CMK (cell line): ENCODE data around the gene NDUFB7.
"Not testable (repeated sequence)": the region's sequence is repeated elsewhere in the genome, so short reads cannot be mapped to it uniquely, and the experiment has no call there.

Experiments
- DNase-seq: peaks from one replicate; pipeline ENCODE4 v3.0.0-alpha.2; 2010; ENCODE audit warnings: low read depth

NDUFB7 gene

DNA sequence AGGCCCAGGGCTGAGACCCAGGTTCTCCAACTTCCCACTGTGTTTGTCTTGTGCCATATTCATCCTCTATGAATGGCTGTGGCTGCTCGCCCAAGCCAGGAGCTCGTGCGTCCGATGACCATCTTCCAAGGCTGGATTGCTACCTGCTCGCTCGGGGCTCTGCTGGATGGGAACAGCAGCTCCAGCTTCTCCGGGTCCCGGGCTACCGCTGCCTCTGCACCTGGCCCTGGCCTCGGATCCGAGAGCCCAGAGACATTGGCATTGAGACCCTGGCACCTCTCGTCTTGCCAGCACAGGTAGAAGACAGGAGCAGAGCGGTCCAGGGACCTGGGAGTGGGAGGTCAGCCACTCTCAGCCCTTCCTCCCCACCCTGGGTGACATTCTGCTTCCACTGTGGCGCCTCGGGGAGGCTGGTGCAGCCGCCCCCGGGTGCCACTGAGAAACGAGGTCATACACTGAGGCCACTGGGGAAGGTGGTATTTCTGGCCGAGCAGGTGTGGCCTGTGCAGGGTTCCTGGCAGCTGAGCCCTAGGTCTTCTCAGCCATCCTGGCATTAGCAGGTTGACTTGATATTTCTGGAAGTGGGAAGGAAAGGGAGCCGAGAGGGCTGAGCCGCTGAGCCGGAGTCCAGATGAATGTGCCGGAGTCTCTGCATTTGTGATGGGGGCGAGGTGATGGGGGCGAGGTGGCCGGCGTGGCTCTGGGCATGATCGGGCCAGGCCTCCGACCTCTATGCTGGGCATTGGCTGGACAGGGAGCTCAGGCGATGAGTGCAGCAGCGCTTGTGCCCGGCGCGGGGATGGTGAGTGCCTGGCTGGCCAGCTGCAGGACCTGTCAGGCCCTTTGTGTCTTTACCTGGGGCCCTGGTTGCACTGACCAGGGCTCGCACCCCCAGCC is 18.6 kb downstream of the NDUFB7 start:
- no peak for DNase-seq

DNA sequence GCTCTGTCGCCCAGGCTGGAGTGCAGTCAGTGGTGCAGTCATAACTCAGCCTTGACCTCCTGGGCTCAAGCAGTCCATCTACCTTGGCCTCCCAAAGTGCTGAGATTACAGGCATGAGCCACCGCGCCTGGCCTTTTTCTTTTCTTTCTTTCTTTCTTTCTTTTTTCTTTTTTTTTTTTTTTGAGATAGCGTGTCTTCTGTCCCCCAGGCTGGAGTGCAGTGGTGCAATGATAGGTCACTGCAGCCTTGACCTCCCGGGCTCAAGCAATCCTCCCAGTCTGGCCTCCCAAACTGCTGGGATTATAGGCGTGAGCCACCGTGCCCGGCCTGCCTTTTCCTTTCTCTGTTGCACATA is 19.9 kb downstream of the NDUFB7 start:
- DNase-seq = not testable (repeated sequence)

DNA sequence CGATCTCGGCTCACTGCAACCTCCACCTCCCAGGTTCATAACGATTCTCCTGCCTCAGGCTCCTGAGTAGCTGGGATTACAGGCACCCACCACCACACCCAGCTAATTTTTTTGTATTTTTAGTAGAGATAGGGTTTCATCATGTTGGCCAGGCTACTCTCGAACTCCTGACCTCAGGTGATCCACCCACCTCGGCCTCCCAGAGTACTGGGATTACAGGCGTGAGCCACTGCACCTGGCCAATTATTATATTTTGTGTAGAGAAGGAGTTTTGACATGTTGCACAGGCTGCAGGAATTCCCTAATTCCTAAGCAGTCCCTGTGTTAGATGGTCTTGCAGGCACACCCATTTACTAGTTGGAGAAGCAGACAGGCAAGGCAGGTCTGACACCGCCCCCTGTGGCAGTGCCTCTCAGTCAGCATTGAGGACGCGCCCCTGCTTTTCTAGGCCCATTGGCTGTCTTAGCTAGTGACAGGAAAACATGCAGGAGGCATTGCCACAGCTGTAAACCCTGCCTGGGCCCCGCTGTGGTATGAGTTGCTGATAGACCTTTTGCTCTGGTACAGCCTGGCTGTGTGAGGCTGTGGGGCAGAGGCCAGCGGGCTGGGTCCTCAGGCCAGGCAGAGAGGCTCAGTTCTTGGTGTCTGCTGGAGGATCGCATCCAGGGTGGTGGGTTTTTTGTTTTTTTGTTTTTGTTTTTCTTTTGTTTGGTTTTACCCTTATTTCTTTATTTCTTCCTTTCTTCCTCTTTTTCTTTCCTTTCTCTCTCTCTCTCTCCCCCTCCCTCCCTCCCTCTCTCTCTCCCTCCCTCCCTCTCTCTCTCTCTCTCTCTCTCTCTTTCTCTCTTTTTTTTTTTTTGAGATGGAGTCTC is 20.5 kb downstream of the NDUFB7 start:
- DNase-seq = peak; percentile 78

DNA sequence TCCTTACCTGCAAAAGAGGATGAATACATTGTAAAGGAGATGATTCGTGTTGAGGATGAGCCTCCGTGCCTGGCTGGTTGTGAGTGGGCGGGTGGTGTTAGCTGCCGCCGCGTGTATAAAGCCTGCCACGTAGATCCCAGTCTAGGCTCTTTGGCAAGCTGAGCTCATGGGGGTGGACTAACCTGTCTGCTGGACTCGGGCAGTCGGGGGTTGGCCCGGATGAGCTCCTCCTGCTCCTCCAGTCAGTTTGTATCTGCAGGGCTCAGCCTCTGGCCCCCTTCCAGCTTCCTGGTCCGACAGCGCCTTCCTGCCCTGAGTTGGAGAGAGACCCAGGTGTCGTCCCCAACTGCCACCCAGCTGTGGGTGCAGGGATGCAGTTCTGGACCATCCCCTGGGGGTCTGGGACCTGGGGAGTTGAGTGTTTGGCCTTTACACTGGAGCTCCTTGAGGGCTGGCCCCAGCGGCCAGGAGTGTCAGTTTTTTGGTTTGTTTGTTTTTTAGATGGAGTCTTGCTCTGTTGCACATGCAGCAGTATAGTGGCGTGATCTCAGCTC is 21.6 kb downstream of the NDUFB7 start:
- no peak for DNase-seq

DNA sequence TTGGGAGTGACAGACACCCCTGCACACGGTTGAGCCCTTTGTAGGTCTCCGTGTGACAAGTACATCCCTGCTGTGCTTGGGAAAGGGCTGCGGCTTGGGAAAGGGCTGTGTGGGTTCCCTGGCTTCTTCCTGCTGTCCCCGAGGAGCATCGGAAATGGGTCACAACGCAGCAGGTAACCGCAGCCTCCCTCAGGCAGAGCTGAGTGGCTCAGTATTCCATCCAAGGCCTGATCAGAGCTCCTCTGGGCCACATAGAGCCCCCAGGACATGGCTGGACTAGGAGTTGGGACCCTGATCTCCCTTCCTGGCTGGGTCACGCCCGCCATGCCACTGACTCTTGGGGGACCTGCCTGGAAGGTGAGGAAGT is 26.2 kb downstream of the NDUFB7 start:
- no peak for DNase-seq

DNA sequence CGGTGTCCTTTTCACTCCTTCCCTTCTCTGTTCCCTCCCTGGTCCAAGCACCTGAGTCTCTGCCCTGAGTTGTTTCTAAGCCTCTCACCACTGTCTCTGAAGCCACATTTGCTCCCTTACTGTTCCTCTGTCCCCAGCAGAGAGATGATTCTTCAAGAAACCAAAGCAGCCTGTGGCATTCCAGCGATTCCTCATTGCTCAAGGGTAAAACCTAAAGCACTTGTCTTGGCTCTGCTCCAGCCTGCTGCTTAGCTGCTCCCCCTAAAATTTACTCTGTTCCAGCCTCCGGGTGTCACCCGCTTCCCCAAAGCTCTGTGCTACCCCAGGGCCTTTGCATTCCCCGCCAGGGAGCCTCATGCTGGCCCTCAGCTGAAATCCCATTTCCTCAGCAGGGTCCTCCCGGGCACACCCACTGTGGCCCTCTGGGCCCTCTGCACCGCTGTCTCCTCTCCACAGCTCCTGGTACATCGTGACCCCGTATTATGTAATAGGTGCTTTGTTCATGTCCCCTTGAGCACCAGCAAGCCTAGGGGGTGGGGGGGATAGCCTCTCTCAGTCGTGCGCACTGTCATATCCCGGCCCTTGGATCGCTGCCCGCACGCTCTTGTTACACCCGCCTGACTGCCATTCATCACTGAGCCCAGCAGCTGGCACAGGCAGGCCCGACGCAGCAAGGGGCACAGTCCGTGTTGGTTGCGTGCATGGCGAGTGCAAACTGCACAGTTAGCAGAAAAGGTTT is 26.7 kb downstream of the NDUFB7 start:
- DNase-seq = no peak

DNA sequence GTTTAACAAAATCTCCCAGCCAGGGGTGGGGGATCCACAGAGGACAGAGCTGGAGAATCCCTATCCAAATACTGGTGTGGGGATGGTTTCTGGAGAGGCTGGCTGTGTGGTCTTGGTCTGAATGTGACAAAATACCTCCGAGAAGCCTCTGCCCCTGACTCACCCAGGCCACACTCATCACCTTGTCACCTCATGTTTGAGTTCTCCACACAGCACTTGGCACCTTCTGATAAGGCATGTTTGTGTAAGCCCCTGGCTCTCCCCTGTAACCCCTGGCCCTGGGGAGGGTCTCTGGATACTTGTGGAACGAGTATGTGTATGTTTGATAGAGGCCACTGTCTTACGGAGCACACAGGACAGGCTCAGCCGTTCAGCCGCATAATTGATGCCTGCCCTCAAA is 27.8 kb downstream of the NDUFB7 start:
- no peak for DNase-seq

DNA sequence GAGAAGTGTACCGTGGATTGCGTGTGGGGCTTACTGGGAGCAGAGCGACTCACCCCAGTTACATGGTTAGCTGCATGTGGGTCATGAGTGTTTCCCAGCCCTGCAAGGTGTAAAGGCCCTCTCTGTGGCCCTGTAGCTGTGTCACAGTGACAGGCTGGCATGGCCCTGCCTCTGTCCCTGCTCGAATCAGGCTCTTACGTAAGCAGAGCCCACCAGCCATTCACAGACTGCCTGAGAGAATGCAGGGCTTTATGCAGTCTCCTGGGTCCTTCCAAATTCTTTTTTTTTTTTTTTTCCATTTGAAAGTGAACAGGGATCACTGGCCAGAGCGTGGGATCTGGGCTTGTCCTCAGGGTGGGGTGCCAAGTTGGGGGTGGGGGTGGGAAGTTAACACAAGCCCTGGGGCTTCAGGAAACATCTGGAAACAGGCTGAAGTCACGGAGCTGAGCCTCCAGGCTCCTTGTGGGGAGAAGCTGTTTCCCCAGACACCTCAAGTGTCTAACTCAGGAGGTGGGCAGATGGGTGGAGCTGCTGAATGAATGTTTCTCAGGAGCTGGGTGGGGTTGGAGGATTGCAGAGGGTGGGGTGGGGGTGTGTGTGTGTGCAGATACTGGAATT is 29.0 kb downstream of the NDUFB7 start:
- DNase-seq = no peak

DNA sequence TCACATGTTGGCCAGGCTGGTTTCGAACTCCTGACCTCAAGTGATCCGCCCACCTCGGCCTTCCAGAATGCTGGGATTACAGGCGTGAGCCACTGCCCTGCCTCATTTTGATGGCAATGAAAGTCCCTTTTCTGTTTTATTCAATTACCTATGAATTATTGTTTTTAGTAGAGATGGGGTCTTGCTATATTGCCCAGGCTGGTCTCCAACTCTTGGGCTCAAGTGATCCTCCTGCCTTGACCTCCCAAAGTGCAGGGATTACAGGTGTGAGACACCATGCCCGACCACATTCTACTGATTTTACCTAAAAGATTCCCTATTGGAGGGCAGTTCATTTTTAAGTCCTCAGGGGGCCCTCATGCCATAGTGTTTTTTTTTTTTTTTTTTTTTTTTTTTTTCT is 29.9 kb downstream of the NDUFB7 start:
- not testable (repeated sequence) for DNase-seq

DNA sequence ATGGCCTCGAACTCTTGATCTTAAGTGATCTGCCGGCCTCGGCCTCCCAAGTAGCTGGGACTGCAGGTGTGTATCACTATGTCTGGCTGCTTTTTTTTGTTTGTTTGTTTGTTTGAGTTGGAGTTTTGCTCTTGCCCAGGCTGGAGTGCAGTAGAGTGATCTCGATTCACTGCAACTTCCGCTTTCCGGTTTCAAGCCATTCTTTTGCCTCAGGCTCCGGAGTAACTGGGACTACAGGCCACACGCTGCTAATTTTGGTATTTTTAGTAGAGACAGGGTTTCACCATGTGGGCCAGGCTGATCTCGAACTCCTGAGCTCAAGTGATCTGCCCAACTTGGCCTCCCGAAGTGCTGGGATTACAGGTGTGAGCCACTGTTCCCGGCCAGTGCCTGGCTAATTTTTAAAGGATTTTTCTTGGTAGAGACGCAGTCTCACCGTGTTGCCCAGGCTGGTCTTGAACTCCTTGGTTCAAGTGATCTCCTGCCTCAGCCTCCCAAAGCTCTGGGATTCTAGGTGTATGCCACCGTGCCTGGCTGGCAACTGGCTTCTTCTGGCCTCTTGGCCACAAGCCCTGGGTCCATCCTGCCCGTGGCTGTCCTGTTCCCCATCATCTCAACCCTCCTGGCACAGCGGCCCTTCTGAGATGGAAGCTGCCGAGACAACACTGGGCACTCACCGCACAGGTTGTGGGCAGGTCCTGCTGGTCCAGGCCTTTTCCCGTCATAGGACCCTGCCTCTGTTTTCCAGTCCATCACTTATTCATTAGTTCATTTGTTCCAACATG is 30.9 kb downstream of the NDUFB7 start:
- DNase-seq = no peak

DNA sequence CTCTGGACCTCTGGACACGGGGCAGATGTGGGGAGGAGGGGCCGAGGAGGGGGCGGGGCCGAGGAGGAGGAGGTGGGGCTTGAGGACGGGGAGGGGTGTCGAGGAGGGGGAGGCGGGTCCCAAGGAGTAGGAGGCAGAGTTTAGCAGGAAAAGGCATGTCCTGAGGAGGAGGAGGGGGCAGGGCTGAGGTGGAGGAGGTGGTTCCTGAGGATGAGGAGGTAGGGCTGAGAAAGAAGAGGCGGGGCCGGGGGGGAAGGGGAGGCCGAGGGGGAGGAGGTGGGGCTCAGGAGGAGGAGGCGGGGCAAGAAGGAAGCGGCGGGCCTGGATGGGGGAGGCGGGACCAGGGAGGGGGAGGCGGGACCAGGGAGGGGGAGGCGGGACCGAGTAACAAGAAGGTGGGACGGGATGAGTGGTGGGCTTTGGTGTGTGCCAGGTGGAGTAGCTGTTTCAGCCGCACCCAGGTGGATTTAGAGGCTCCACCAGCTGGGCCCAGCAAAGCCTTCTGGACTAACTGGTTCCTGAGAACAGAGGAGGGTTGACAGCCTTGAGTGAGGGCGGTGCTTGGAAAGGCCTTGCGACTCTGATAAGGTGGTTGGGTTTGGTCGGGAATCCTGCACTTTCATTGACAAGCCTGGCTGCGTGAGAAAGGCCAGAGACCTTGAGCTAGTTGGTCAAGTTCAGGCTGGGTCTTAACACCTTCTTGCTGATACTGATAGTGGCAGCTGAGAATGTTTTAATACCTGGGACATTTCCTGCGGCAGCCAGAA is 34.8 kb downstream of the NDUFB7 start:
- peak; percentile 82 for DNase-seq

DNA sequence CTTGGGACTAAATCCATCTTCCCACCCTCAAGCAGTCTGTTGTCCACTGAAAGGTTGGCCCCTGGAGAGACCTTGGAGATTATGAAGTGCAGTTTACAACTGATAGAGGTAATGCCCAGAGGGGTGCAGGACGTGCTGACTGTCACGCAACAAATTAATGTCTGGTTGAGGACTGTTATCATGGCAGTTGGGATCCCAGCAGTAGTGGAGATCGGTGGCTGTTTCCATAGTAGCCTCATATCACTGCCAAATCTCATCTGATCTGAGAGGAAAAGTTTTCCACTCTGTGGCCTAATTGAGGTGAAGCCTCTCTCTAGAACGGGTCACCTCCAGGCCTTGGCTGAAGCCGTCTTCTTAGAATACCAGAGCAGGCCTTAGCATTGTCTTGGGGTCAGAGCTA is 38.4 kb downstream of the NDUFB7 start:
- no peak for DNase-seq

DNA sequence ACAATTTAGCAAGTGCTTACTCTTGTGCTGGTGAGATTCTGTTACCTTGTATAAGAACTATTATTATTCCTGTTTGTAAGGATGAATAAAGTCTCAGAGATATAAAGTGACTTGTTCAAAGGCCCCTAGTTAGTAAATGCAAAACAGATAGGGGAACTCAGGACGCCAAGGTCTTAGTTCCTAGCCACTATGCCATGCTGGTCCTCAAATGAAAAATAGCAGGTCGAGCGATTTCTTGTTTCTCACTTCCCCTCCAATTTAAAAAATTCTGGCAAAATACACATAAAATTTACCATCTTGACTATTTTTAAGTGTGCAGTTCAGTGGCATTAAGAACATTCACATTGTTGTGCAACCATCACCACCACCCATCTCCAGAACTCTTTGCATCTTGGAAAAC is 41.4 kb downstream of the NDUFB7 start:
- DNase-seq = no peak

DNA sequence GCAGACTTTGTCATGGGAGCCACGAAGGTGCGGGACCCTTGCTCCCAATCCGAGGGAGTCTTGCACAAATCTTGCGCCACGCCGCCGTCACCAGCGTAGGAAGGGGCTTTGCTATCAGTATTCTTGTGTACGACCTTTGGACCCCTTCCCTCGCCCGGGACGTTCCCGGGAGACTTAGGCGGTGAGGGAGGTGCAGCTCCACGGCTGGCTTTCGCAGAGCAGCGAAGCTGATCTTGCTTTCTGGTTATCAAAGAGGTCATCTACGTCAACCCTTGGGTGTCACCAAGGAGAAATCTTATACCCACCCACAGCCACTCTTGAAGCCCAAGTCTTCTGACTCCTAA is 41.9 kb downstream of the NDUFB7 start:
- DNase-seq = no peak

DNA sequence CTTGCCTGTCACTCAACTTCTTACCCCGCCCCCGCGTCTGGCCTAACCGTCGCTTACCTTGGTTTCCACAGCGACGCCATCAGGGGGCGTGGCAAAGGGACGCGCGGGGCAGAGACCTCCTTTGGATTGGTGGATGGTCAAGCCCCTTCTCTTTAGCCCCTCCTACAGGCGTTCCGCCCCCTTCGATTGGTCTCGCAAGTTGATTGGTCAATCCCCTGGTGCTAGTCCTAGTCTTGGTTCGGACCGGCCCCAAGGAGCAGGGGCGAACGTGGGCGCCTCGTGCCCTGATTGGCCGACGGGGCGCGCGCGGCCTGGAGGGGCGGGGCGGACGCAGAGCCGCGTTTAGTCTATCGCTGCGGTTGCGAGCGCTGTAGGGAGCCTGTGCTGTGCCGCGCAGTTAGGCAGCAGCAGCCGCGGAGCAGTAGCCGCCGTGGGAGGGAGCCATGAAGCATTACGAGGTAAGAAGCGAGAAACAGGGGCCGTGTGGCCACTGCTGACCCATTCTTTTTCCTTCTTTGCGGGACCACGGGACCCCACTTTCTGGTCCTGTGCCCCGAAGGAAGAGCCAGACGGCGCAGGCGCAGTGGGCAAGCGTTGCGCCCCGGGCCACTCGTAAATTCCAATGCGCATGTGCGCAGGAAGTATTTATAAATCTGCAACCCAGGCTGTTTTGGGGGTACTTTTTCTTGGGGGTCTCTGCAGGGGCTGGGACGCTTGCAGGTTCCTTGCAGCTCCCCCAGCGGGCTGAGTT is 42.4 kb downstream of the NDUFB7 start, which contains the start of gene TECR:
Gene TECR (plus strand): TSS at position 341 of the 751 bp plus-strand sequence. CDS start 103 bp downstream, at position 444.
- DNase-seq = peak; percentile 100

DNA sequence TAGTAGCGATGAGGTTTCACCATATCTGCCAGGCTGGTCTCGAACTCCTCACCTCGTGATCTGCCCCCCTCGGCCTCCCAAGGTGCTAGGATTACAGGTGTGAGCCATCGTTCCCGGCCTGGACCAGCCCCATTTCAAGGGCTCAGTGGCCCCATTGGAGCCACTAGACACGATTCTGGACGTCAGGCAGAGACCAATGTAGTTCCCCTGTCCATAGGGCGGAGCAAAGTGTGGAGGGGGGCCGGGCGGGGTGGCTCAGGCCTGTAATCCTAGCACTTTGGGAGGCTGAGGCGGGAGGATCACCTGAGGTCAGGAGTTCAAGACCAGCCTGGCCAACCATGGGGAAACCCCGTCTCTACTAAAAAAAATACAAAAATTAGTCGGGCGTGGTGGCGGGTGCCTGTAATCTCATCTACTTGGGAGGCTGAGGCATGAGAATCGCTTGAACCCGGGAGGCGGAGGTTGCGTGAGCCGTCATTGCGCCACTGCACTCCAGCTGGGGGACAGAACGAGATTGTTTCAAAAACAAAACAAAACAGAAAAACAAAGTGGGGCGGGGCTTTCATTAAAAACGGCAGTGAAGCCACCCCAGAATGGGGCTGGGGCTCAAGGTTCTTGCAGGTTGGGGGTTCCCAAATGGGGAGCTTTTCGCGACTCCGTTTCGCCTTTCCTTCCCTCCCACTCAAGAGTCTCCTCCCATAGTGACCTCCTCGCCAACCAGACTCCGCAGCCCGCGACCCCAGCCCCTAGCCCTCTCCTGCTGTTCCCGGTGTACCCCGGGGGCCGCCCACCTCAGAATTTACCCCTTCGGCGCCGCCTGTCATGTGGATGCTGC is 43.2 kb downstream of the NDUFB7 start:
- no peak for DNase-seq

DNA sequence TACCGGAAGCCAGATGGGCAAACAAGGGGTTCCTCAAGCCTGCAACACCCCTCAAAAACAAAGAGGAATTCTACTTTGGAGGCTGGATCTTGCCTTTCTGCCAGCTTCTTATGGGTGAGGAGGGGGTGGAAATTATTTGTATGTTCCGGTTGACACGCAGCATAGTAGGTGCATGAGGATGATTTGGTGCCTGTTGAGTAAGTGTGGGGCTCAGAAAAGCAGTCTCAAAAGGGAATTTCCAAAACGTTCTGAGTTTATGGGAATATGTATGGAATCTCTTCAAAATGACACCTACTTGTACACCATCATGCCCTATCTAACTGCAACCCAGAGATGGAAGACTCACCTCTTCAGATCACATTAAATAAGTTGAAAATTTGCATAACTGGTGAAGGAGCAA is 45.4 kb downstream of the NDUFB7 start:
- no peak for DNase-seq

DNA sequence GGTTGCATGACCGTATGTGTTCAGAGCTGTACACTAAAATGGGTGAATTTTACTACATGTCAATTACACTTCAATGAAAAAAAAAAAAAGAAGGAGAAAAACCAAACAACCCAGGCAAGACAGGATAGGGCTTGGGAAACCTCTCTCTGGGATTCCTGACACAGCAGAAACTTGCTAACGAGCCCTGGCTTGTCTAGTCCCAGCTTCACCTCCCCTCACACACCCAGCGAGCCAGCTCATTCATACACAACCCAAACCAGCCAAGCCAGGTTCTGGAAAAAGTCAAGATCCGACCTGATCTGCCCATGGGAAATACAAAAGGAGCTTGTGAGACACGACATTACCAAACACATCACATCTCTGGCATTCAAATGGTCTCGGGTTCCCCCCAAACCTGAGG is 46.1 kb downstream of the NDUFB7 start:
- no peak for DNase-seq

DNA sequence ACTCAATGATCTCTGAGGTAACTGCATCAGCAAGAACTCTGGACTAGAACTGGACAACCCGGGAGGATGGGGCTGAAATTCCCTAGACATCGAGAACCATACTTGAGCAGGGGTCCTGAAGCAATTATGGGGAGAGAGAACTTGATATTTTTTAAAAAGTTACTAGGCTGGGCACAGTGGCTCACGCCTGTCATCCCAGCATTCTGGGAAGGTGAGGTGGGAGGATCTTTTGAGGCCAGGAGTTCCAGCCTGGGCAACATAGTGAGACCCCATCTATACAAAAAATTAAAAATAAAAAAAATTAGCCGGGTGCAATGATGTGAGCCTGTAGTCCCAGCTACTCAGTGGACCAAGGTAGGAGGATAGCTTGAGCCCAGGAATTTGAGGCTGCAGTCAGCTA is 51.3 kb downstream of the NDUFB7 start:
- no peak for DNase-seq
